ENCODE results near the gene YIPF1.
"Not testable (repeated sequence)": the region's sequence is repeated elsewhere in the genome, so short reads cannot be mapped to it uniquely, and the experiment has no call there.

YIPF1 gene

GRCh38 chr1:53893999-53894636, 4.5 kb upstream of the YIPF1 start, which contains the start of gene DIO1:
DIO1 (plus strand) TSS chr1:53894187; CDS start chr1:53894211, 24 bp downstream.
- no peak for DNase-seq

GRCh38 chr1:53892911-53893310, 3.3 kb upstream of the YIPF1 start:
- no peak for DNase-seq

GRCh38 chr1:53891678-53892077, 2.1 kb upstream of the YIPF1 start:
- DNase-seq: no peak

- DNase-seq: no peak
These were observed 1.4 kb upstream of the YIPF1 start for GRCh38 chr1:53891018-53891417.

- no peak for DNase-seq
These were observed 935 bp upstream of the YIPF1 start for GRCh38 chr1:53890522-53890941.

GRCh38 chr1:53888681-53889080, 916 bp downstream of the YIPF1 start:
- no peak for DNase-seq

GRCh38 chr1:53883600-53883999, 6.0 kb downstream of the YIPF1 start:
- not testable (repeated sequence) for DNase-seq

- not testable (repeated sequence) for DNase-seq
These were observed 7.7 kb downstream of the YIPF1 start for GRCh38 chr1:53881853-53882252.

- DNase-seq: peak; percentile 13
These were observed 11.0 kb downstream of the YIPF1 start for GRCh38 chr1:53878492-53879105.

GRCh38 chr1:53875150-53875549, 14.4 kb downstream of the YIPF1 start:
- DNase-seq: not testable (repeated sequence)

GRCh38 chr1:53871773-53872484, 17.7 kb downstream of the YIPF1 start:
- DNase-seq: no peak

- no peak for DNase-seq
These were observed 18.4 kb downstream of the YIPF1 start for GRCh38 chr1:53871221-53871620.

GRCh38 chr1:53869454-53870117, 20.0 kb downstream of the YIPF1 start:
- DNase-seq: no peak

- DNase-seq: no peak
These were observed 21.0 kb downstream of the YIPF1 start for GRCh38 chr1:53868565-53868964.

GRCh38 chr1:53862507-53862906, 27.1 kb downstream of the YIPF1 start:
- no peak for DNase-seq

GRCh38 chr1:53860967-53861411, 28.6 kb downstream of the YIPF1 start:
- DNase-seq: no peak

- no peak for DNase-seq
These were observed 37.9 kb downstream of the YIPF1 start for GRCh38 chr1:53851571-53852285.

- DNase-seq: no peak
These were observed 39.4 kb downstream of the YIPF1 start for GRCh38 chr1:53850082-53850673.

- no peak for DNase-seq
These were observed 41.6 kb downstream of the YIPF1 start for GRCh38 chr1:53847980-53848379.

GRCh38 chr1:53842347-53842746, 47.2 kb downstream of the YIPF1 start:
- DNase-seq: no peak

- no peak for DNase-seq
These were observed 51.0 kb downstream of the YIPF1 start for GRCh38 chr1:53838654-53838974.

GRCh38 chr1:53837924-53838653, 51.5 kb downstream of the YIPF1 start, which contains the start of gene NDC1:
NDC1 (minus strand) TSS chr1:53838296; CDS start chr1:53838261, 35 bp downstream.
- DNase-seq: peak; percentile 96

Data from SHP77 treated with DMSO at 0.1 percent for 48 hours (cell line).